ENCODE measurements around the gene PLD1.
A peak's percentile ranks its signal among the peaks of the same experiment; 100 is the strongest.

Gene PLD1

GRCh38 chr3:171824824-171825221 lies 14.5 kb upstream of the PLD1 start:
- peaks cover 0 to 3% (median 3%) of the 10 kb centered on the region in 4 donors for H3K4me1 ChIP-seq
- H3K27me3 ChIP-seq: no peaks in the 10 kb centered on the region
- intact Hi-C loops (cut with DNase I; ENCODE audit: low total_unique reads): no loop called here
- DNase-seq: no peak
- no peaks in the 10 kb centered on the region for H3K9me3 ChIP-seq
- TF ChIP-seq, protein P1, sequence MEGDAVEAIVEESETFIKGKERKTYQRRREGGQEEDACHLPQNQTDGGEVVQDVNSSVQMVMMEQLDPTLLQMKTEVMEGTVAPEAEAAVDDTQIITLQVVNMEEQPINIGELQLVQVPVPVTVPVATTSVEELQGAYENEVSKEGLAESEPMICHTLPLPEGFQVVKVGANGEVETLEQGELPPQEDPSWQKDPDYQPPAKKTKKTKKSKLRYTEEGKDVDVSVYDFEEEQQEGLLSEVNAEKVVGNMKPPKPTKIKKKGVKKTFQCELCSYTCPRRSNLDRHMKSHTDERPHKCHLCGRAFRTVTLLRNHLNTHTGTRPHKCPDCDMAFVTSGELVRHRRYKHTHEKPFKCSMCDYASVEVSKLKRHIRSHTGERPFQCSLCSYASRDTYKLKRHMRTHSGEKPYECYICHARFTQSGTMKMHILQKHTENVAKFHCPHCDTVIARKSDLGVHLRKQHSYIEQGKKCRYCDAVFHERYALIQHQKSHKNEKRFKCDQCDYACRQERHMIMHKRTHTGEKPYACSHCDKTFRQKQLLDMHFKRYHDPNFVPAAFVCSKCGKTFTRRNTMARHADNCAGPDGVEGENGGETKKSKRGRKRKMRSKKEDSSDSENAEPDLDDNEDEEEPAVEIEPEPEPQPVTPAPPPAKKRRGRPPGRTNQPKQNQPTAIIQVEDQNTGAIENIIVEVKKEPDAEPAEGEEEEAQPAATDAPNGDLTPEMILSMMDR (IDR thresholded peaks at IDR 0.05): no peak
- H3K27ac ChIP-seq: no peak overlapping the region
- no peaks in the 10 kb centered on the region for H3K36me3 ChIP-seq
- no peak overlapping the region for H3K4me3 ChIP-seq

- Histone ChIP-seq H3K27ac (no peak overlapping the region), H3K27me3 (no peaks in the 10 kb centered on the region), H3K9me3 (no peaks in the 10 kb centered on the region), H3K4me3 (no peak overlapping the region), H3K4me1 (no peaks in the 10 kb centered on the region), H3K36me3 (no peaks in the 10 kb centered on the region)
- intact Hi-C loops (cut with DNase I; ENCODE audit: low total_unique reads): no loop called here
- TF ChIP-seq, protein P1 (IDR thresholded peaks at IDR 0.05): no peak
- DNase-seq: peak in 1 of 2 donors; percentile 38
These were observed 13.8 kb upstream of the PLD1 start for GRCh38 chr3:171824116-171824515.

DNA sequence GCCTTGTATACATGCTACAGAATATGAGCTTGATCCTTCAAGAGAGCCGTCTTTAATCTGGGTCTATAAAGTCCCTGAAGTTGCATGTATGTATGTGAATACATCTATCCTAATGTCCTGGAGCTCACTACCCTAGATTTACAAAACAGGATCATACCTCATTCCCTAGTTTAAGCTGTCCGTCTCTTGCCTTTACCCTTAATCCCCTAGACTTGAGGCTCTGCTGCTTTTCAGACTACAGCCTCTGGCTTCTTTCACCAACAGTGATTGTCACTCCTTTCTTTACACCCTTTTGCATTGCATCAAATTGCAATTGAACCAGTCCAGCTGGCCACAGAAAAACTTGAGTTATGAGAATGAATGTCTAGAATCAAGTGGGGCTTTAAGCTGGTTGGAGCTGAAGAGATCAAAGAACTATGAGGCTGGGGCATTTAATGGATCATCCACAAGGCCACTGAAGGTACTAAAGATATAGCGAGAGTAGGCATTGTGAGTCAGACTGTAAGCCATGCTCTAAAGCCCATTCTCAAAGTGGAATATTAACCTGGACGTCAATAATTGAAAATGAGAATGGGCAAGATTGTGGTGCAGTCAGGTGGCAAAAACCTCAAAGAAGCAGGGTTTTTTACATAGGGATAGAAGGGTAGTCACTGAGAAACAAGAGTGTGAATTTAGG lies 12.3 kb upstream of the PLD1 start:
- H3K4me3 ChIP-seq: no peak overlapping the region
- no peaks in the 10 kb centered on the region for H3K27me3 ChIP-seq
- no peak overlapping the region for H3K27ac ChIP-seq
- H3K4me1 ChIP-seq: no peaks in the 10 kb centered on the region
- no peaks in the 10 kb centered on the region for H3K9me3 ChIP-seq
- DNase-seq: no peak
- intact Hi-C loops (cut with DNase I; ENCODE audit: low total_unique reads): no loop called here
- no peaks in the 10 kb centered on the region for H3K36me3 ChIP-seq
- TF ChIP-seq, protein P1 (IDR thresholded peaks at IDR 0.05): no peak

GRCh38 chr3:171821778-171822358 lies 11.6 kb upstream of the PLD1 start:
- Histone ChIP-seq H3K4me3 (no peak overlapping the region), H3K27me3 (no peaks in the 10 kb centered on the region), H3K9me3 (no peaks in the 10 kb centered on the region), H3K4me1 (no peaks in the 10 kb centered on the region), H3K27ac (no peak overlapping the region), H3K36me3 (no peaks in the 10 kb centered on the region)
- TF ChIP-seq, protein P1 (IDR thresholded peaks at IDR 0.05): no peak
- no peak for DNase-seq
- intact Hi-C loops (cut with DNase I; ENCODE audit: low total_unique reads): no loop called here

GRCh38 chr3:171821044-171821443 lies 10.8 kb upstream of the PLD1 start:
- Histone ChIP-seq H3K27ac (no peak overlapping the region), H3K27me3 (no peaks in the 10 kb centered on the region), H3K4me1 (no peaks in the 10 kb centered on the region), H3K4me3 (no peak overlapping the region), H3K36me3 (no peaks in the 10 kb centered on the region), H3K9me3 (no peaks in the 10 kb centered on the region)
- intact Hi-C loops (cut with DNase I; ENCODE audit: low total_unique reads): no loop called here
- no peak for DNase-seq
- TF ChIP-seq, protein P1 (IDR thresholded peaks at IDR 0.05): no peak

Measured in tibial artery (tissue), 4 donors.